Breast epithelium (tissue), 4 donors: ENCODE results near the gene TRAF3IP1. TPM values are rescaled to one million over a fixed set of nuclear protein-coding genes. Genes with fewer than 3 reads are reported as not detected.
"Not testable (repeated sequence)": the region's sequence is repeated elsewhere in the genome, so short reads cannot be mapped to it uniquely, and the experiment has no call there.

Experiments
- DNase-seq, 2 donors: peaks; one replicate each; pipeline ENCODE4 v3.0.0-alpha.2; 2019; ENCODE audit warnings: low spot score in 2 of 2
- H3K27ac ChIP-seq, 2 donors: fragments of 200-600 bp; sonication (generic) in 1 of 2; one replicate each; pipeline ENCODE4 v1.5.1; 2016 to 2019; ENCODE audit warnings: mild to moderate bottlenecking in 1 of 2
- H3K27me3 ChIP-seq, 2 donors: fragments of 200-600 bp; sonication (generic) in 1 of 2; one replicate each; pipeline versions ENCODE4 v1.5.1 to v1.6.0; 2017 to 2019; ENCODE audit warnings: control low read depth in 1 of 2, mild to moderate bottlenecking in 1 of 2
- H3K36me3 ChIP-seq: fragments of 200-600 bp; one replicate; pipeline ENCODE4 v1.5.1; 2019
- H3K4me1 ChIP-seq, 2 donors: fragments of 200-600 bp; sonication (generic); one replicate each; pipeline ENCODE4 v1.5.1; 2016 to 2019; ENCODE audit warnings: control low read depth in 1 of 2
- H3K4me3 ChIP-seq, 3 donors: fragments of 200-600 bp; sonication (generic); 1 replicate in 2 of 3; 2 replicates in 1 of 3; pipeline ENCODE4 v1.5.1; 2016 to 2019; ENCODE audit warnings: mild to moderate bottlenecking in 3 of 3, moderate library complexity in 2 of 3
- H3K9me3 ChIP-seq, 2 donors: fragments of 200-600 bp; sonication (generic) in 1 of 2; one replicate each; pipeline ENCODE4 v1.5.1; 2016 to 2019; ENCODE audit warnings: control low read depth in 1 of 2
- POLR2A ChIP-seq: fragments of 450-650 bp; IDR thresholded peaks from one replicate; pipeline ENCODE4 v1.6.1; 2016; ENCODE audit warnings: antibody characterized with exemption, mild to moderate bottlenecking, moderate library complexity
- POLR2AphosphoS5 ChIP-seq, 3 donors: sonication (generic); formaldehyde crosslinking; IDR thresholded peaks; one replicate each; pipeline ENCODE4 v1.6.1; 2017; ENCODE audit warnings: antibody characterized with exemption in 3 of 3
- intact Hi-C: fragments of 100-400 bp; cut with DNase I; formaldehyde crosslinking; loops from one replicate; pipeline ENCODE4 v1.15.1; 2023; ENCODE audit warnings: low total_unique reads
- total RNA-seq, 3 donors: library from RNA; depleted of rRNA; stranded (reverse); fragments of >200 nt; gene quantifications; one replicate each; pipeline ENCODE4 v1.1.0, GENCODE V29; 2016
- TF ChIP-seq, protein P1 (sequence below), 3 donors: fragments of 450-650 bp; IDR thresholded peaks; one replicate each; pipeline ENCODE4 v1.5.1; 2016 to 2017; ENCODE audit warnings: antibody characterized with exemption in 3 of 3, mild to moderate bottlenecking in 3 of 3, moderate library complexity in 3 of 3

TRAF3IP1 gene
- total RNA-seq, 3 donors from 2014 or later, result 12.1 to 20.6 (median 15.7) TPM

DNA sequence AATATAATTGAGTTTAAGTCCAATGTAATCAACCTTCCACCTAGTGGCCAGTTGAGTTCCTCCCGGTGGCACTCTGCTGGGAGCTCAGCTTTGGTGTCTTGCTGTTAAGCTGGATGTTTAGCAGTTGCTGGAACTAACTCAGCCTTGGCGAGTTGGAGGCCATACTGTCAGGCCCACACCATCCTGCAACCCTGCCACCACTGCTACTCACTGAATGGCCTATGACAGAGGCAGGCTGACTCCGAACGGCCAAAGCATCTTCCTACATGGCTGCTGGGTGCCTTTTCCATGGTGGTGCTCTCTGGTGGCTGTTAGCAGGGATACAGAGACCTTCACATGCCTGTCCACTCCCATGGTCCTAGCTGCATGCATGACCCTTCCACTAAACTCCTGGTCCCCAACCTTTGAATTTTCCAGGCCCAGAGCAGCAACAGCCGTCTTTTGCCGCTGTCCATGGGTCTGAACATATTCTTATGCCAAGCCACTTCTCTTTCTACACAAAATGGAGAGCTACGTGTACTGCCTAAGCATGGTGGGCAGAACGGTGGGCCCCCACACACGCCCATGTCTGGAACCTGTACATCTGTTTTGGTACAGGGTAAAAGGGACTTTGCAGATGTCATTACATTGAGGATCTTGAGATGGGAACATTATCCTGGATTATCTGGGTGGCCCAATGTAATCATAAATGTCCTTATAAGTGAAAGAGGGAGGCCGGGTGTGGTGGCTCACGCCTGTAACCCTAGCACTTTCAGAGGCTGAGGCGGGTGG lies 15.0 kb upstream of the TRAF3IP1 start:
- H3K4me1 ChIP-seq, result peaks cover 0 to under 1% of the 10 kb centered on the region in 2 donors
- no peak overlapping the region for H3K27ac ChIP-seq
- H3K4me3 ChIP-seq, result no peak overlapping the region
- intact Hi-C loops, result no loop called here
- peak in 1 of 2 donors; percentile 27 for DNase-seq
- H3K9me3 ChIP-seq, result no peaks in the 10 kb centered on the region
- no peak for TF ChIP-seq POLR2AphosphoS5 (IDR thresholded peaks at IDR 0.05)
- TF ChIP-seq, protein P1, sequence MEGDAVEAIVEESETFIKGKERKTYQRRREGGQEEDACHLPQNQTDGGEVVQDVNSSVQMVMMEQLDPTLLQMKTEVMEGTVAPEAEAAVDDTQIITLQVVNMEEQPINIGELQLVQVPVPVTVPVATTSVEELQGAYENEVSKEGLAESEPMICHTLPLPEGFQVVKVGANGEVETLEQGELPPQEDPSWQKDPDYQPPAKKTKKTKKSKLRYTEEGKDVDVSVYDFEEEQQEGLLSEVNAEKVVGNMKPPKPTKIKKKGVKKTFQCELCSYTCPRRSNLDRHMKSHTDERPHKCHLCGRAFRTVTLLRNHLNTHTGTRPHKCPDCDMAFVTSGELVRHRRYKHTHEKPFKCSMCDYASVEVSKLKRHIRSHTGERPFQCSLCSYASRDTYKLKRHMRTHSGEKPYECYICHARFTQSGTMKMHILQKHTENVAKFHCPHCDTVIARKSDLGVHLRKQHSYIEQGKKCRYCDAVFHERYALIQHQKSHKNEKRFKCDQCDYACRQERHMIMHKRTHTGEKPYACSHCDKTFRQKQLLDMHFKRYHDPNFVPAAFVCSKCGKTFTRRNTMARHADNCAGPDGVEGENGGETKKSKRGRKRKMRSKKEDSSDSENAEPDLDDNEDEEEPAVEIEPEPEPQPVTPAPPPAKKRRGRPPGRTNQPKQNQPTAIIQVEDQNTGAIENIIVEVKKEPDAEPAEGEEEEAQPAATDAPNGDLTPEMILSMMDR (IDR thresholded peaks at IDR 0.05), result peak in 1 of 3 donors; percentile 13
- H3K27me3 ChIP-seq, result no peaks in the 10 kb centered on the region
- no peaks in the 10 kb centered on the region for H3K36me3 ChIP-seq

DNA sequence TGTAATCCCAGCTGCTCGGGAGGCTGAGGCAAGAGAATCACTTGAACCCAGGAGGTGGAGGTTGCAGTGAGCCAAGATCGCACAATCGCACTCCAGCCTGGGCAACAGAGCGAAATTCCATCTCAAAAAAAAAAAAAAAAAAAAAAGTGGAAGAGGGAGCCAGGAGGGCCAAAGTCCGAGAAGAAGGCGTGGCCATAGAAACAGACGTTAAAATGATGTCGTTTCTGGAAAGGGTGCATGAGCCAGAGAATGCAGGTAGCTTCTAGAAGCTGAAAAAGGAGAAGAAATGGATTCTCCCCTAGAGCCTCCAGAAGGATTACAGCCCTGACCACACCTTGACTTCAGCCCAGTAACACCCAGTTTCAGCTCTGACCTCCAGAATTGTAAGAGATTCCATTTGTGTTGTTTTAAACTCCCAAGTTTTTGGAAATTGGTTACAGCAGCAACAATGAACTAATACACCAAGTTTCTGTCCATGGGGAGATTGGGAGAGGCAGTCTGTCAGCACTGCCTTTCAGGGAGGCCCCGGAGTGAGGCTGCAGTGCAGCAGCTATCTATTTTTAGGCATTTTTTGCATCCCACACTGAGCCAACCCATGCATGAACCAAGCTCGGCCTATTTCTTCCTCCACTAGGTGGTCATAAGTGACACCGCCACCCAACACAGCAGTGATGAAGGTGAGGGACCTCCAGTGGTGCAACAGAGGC lies 14.2 kb upstream of the TRAF3IP1 start:
- no peaks in the 10 kb centered on the region for H3K36me3 ChIP-seq
- intact Hi-C loops, result no loop called here
- H3K27me3 ChIP-seq, result no peaks in the 10 kb centered on the region
- DNase-seq, result no peak
- H3K9me3 ChIP-seq, result no peaks in the 10 kb centered on the region
- no peak overlapping the region for H3K4me3 ChIP-seq
- H3K27ac ChIP-seq, result no peak overlapping the region
- no peaks in the 10 kb centered on the region for H3K4me1 ChIP-seq
- TF ChIP-seq, protein P1 (IDR thresholded peaks at IDR 0.05), result no peak
- TF ChIP-seq POLR2A (no peak), POLR2AphosphoS5 (IDR thresholded peaks at IDR 0.05) (no peak)

DNA sequence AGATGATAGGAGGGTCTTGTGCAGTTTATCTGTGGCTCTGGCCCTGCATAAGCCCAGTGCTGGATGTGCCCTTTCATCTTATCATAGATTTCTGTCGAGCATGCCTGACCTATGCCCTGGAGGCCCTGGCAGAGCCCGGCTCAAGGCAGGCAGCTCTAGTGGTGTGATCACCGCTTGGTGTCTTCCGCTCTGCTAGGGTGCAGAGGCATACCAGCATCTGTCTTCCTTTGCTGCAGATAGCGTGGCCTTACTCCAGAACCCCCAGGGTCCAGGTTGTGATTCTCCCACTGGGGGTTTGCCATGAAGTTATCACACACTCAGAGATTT lies 13.7 kb upstream of the TRAF3IP1 start:
- intact Hi-C loops, result no loop called here
- Histone ChIP-seq H3K27ac (no peak overlapping the region), H3K27me3 (no peaks in the 10 kb centered on the region), H3K36me3 (no peaks in the 10 kb centered on the region), H3K4me1 (no peaks in the 10 kb centered on the region), H3K4me3 (no peak overlapping the region), H3K9me3 (no peaks in the 10 kb centered on the region)
- TF ChIP-seq, protein P1 (IDR thresholded peaks at IDR 0.05), result no peak
- TF ChIP-seq POLR2AphosphoS5 (IDR thresholded peaks at IDR 0.05) (no peak), POLR2A (no peak)
- DNase-seq, result no peak

DNA sequence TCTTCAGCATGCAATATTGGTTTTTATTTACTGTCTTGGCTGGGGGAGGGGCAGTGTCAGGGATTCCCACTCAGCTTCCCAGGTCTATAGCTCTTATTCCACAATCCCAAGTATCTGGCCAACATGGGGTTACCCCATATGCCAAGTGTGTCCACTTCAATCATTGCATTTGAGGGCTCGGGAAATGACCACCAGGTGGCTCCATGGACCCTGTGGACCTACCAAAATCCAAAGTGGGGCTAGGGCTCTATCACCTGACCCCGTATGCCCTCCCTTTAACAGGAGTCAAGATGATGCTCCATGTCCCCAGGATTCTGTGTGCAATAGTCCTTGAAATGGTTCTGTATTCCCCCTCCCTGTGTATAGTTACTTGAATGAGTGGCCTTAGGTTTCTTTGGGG lies 12.1 kb upstream of the TRAF3IP1 start:
- H3K4me1 ChIP-seq, result no peaks in the 10 kb centered on the region
- TF ChIP-seq POLR2AphosphoS5 (IDR thresholded peaks at IDR 0.05), result no peak
- TF ChIP-seq POLR2A, result no peak
- TF ChIP-seq, protein P1 (IDR thresholded peaks at IDR 0.05), result no peak
- no peaks in the 10 kb centered on the region for H3K27me3 ChIP-seq
- intact Hi-C loops, result no loop called here
- no peak overlapping the region for H3K27ac ChIP-seq
- no peaks in the 10 kb centered on the region for H3K36me3 ChIP-seq
- H3K9me3 ChIP-seq, result no peaks in the 10 kb centered on the region
- no peak for DNase-seq
- H3K4me3 ChIP-seq, result no peak overlapping the region

DNA sequence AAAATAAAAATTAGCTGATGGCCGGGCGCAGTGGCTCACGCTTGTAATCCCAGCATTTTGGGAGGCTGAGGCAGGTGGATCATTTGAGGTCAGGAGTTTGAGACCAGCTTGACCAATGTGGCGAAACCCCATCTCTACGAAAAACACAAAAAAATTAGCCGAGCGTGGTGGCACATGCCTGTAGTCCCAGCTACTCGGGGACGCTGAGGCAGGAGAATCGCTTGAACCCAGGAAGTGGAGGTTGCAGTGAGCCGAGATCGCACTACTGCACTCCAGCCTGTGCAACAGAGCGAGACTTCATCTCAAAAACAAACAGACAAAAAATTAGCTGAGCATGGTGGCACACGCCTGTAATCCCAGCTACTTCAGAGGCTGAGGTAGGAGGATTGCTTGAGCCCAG lies 9.6 kb upstream of the TRAF3IP1 start:
- intact Hi-C loops, H3K27me3 ChIP-seq, DNase-seq, H3K4me3 ChIP-seq, H3K9me3 ChIP-seq, H3K27ac ChIP-seq, H3K4me1 ChIP-seq, H3K36me3 ChIP-seq: not testable (repeated sequence)
